GM23248 (cell line): ENCODE data around the gene GAREM2. TPM values are rescaled to one million over a fixed set of nuclear protein-coding genes. Genes with fewer than 3 reads are reported as not detected.

Source experiments
- DNase-seq: peaks from one replicate; pipeline ENCODE4 v3.0.0-alpha.2; 2015
- H2AFZ ChIP-seq: fragments of 200-600 bp; sonication (generic); 2 replicates; pipeline ENCODE4 v1.6.1; 2016; ENCODE audit warnings: antibody characterized with exemption
- H3F3A ChIP-seq: fragments of 200-600 bp; sonication (generic); 2 replicates; pipeline ENCODE4 v1.6.1; 2016; ENCODE audit warnings: mild to moderate bottlenecking, antibody characterized with exemption, mixed run types; ENCODE audit not compliant: insufficient read depth
- H3K27ac ChIP-seq: fragments of 200-600 bp; sonication (generic); 2 replicates; pipeline ENCODE4 v1.5.1; 2016; ENCODE audit warnings: mild to moderate bottlenecking
- H3K27me3 ChIP-seq: fragments of 200-600 bp; sonication (generic); replicated peaks from 2 replicates; pipeline ENCODE4 v1.6.1; 2016; ENCODE audit warnings: mild to moderate bottlenecking; ENCODE audit not compliant: insufficient read depth
- H3K36me3 ChIP-seq: fragments of 200-600 bp; sonication (generic); 2 replicates; pipeline ENCODE4 v1.6.1; 2016; ENCODE audit warnings: low read depth, mild to moderate bottlenecking
- H3K4me1 ChIP-seq: fragments of 200-600 bp; sonication (generic); 2 replicates; pipeline ENCODE4 v1.6.1; 2016; ENCODE audit warnings: mild to moderate bottlenecking; ENCODE audit not compliant: insufficient read depth
- H3K4me2 ChIP-seq: fragments of 200-600 bp; sonication (generic); one replicate; pipeline ENCODE4 v1.6.1; 2016; ENCODE audit warnings: mild to moderate bottlenecking; ENCODE audit not compliant: unreplicated experiment
- H3K4me3 ChIP-seq: fragments of 200-600 bp; sonication (generic); 2 replicates; pipeline ENCODE4 v1.5.1; 2016; ENCODE audit warnings: mild to moderate bottlenecking
- H3K79me2 ChIP-seq: fragments of 200-600 bp; sonication (generic); 2 replicates; pipeline ENCODE4 v1.6.1; 2016; ENCODE audit warnings: mild to moderate bottlenecking; ENCODE audit not compliant: insufficient read depth
- H3K9ac ChIP-seq: fragments of 200-600 bp; sonication (generic); 2 replicates; pipeline ENCODE4 v1.6.1; 2016; ENCODE audit warnings: mild to moderate bottlenecking
- H3K9me2 ChIP-seq: fragments of 200-600 bp; sonication (generic); 2 replicates; pipeline ENCODE4 v1.6.1; 2016; ENCODE audit warnings: mixed run types, mild to moderate bottlenecking, moderate library complexity; ENCODE audit not compliant: insufficient read depth
- H3K9me3 ChIP-seq: fragments of 200-600 bp; sonication (generic); one replicate; pipeline ENCODE4 v1.6.1; 2017; ENCODE audit warnings: low read depth
- H4K20me1 ChIP-seq: fragments of 200-600 bp; sonication (generic); 2 replicates; pipeline ENCODE4 v1.6.0; 2016; ENCODE audit not compliant: insufficient read depth
- EZH2 ChIP-seq: fragments of 200-600 bp; sonication (generic); IDR thresholded peaks from 2 replicates; pipeline ENCODE4 v1.6.1; 2018; ENCODE audit warnings: antibody characterized with exemption, mild to moderate bottlenecking; ENCODE audit not compliant: insufficient read depth, poor library complexity, severe bottlenecking
- EZH2phosphoT487 ChIP-seq: fragments of 200-600 bp; sonication (generic); IDR thresholded peaks from 2 replicates; pipeline ENCODE4 v1.6.1; 2018; ENCODE audit warnings: antibody characterized with exemption, moderate library complexity, mild to moderate bottlenecking, low read depth; ENCODE audit not compliant: insufficient read depth
- WGBS, 2 experiments: methylation state at CpG; one replicate each; pipeline ENCODE4 v1.1.6; 2015 to 2017; ENCODE audit warnings: low lambda C conversion rate in 2 of 2, low coverage in 1 of 2; ENCODE audit errors: missing lambda C conversion rate in 2 of 2; 5-methylcytosine and 5-hydroxymethylcytosine counted together
- in situ Hi-C: fragments of 300-500 bp; cut with MboI; formaldehyde crosslinking; loops from 2 replicates; pipeline ENCODE4 v1.15.0; 2020
- polyA plus RNA-seq: library from polyadenylated mRNA; unstranded; fragments of >200 nt; fragmentation: Nextera tagmentation; extraction: Ambion mirVana; gene quantifications from 2 replicates; pipeline ENCODE4 v1.2.1, GENCODE V29; 2016
- total RNA-seq: library from RNA; depleted of rRNA; stranded (reverse); fragments of >200 nt; shearing (Covaris generic); gene quantifications from 2 replicates; pipeline ENCODE4 v1.2.3, GENCODE V29; 2014

GAREM2 gene
- total and polyA plus RNA-seq, 2 experiments from 2014 or later: 2.5 to 5.9 TPM

DNA sequence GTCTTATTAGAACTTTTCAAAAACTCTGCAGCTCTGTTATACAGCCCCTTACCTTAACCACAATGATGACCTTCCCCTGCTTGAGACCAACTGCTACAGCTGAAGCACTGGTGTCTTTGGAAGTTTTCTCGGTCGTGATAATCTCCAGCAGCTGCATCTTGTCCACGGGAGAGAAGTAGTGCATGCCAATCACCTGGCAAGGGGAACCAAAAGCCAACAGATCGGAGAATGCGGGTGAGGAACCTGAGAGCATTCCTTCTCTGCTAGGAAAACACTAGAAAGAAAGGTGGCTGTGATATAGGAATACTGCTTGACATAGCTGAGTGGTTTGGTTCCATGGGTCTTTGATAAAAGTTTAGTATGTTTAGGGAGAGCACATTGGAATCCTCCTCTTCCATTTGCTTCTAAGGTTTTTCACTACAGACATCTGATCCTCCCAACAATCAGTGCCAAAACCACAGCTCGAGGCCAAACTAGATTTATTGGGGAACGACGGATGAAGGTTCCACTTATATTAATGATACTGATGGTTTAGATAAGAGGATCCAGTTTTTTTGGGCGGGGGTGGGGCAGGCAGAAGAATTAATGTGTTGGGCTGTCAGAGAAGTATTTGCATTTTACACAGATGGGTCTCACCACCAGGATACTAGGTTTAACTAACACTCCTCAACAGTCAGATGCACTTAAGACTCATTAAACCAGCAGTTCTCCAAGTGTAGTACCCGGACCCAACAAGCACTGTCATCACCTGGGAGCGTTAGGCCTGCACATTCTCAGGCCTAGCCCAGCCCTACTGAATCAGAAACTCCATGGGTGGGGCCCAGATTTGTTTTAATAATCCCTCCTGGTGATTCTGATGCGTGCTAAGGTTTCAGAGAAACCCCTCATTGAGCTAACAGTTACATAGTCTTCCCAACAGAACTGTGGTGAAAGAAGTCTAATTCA lies 22.4 kb downstream of the GAREM2 start:
- no peaks in the 10 kb centered on the region for H3K4me1 ChIP-seq
- H3K9me3 ChIP-seq: no peaks in the 10 kb centered on the region
- H3F3A ChIP-seq: no peaks in the 10 kb centered on the region
- H2AFZ ChIP-seq: no peak overlapping the region
- no peaks in the 10 kb centered on the region for H3K27me3 ChIP-seq
- no peaks in the 10 kb centered on the region for H4K20me1 ChIP-seq
- in situ Hi-C loops: no loop called here
- H3K9me2 ChIP-seq: no peaks in the 10 kb centered on the region
- no peak overlapping the region for H3K4me2 ChIP-seq
- no peak overlapping the region for H3K4me3 ChIP-seq
- WGBS, 2 experiments: 65 to 70% methylated on average over 12 of the region's 12 CpGs
- TF ChIP-seq EZH2 (no peak), EZH2phosphoT487 (no peak)
- peaks cover 35% of the 10 kb centered on the region for H3K36me3 ChIP-seq
- no peak overlapping the region for H3K27ac ChIP-seq
- no peaks in the 10 kb centered on the region for H3K79me2 ChIP-seq
- no peak for DNase-seq
- H3K9ac ChIP-seq: no peak overlapping the region

DNA sequence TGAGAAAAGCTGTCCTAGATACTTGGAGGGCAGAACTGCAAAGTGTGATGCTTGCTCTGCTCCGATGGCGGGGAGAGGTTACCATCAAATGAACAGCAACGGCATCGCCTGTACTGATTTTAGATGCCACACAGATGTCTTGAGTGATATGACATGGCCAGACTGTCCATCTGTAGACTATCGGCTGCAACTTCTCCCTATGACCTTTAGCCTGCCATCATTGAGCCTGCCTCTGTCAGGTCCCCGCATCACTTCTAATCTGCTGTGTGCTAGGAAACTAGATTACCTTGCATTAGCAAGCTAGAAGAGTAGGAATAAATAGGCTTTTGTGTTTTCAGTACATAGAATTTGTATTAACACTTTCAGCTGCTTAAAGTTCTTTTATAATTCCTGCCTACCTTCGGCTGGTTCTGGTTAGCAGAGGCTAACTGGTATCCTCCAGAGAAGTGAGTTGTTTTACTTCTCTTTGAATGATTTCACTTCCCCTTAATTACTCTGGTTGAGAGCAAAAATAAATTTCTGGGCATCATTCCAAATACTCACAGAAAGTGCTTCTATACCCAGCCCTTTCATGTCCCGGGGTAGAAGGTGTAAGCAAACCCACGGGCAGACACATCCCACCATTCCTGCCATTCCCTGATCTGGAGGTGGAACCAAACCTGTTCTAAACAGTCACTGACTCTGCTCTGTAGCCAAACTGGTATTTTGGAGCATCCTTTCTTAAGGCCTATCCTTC lies 24.0 kb downstream of the GAREM2 start:
- Histone ChIP-seq H4K20me1 (no peaks in the 10 kb centered on the region), H3K27ac (no peak overlapping the region), H3K27me3 (no peaks in the 10 kb centered on the region), H3K9me2 (no peaks in the 10 kb centered on the region), H3K4me1 (no peaks in the 10 kb centered on the region), H3K4me3 (no peak overlapping the region), H3K79me2 (no peaks in the 10 kb centered on the region), H2AFZ (no peak overlapping the region), H3F3A (no peaks in the 10 kb centered on the region), H3K9ac (no peak overlapping the region), H3K9me3 (no peaks in the 10 kb centered on the region), H3K36me3 (peaks cover 41% of the 10 kb centered on the region), H3K4me2 (no peak overlapping the region)
- TF ChIP-seq EZH2: no peak
- no peak for TF ChIP-seq EZH2phosphoT487
- 84 to 89% methylated on average over 9 of the region's 9 CpGs for WGBS, 2 experiments
- in situ Hi-C loops: no loop called here
- no peak for DNase-seq

DNA sequence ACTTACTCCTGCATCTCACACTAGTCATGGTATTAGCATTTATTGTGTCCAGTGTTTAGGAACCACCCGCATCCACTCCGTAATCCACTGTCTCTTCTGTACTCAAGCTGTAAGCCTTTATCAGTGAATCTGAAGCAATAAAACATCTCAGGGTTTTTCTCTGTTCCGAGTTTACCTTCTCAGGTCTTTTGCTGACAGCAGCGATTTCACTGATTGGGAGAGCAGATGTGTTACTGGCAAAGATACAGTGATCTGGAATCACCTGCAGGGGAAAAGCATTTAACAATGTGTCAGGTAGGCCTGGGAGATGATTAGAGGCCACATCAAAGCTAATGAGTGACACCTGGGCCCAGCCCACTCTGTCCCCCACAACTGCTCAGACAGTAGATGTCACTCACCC lies 24.6 kb downstream of the GAREM2 start:
- Histone ChIP-seq H3K4me2 (no peak overlapping the region), H3K9me3 (no peaks in the 10 kb centered on the region), H4K20me1 (no peaks in the 10 kb centered on the region), H3K27me3 (no peaks in the 10 kb centered on the region), H3F3A (no peaks in the 10 kb centered on the region), H3K4me3 (no peak overlapping the region), H2AFZ (no peak overlapping the region), H3K27ac (no peak overlapping the region), H3K4me1 (no peaks in the 10 kb centered on the region), H3K36me3 (peaks cover 47% of the 10 kb centered on the region), H3K9me2 (no peaks in the 10 kb centered on the region), H3K79me2 (no peaks in the 10 kb centered on the region), H3K9ac (no peak overlapping the region)
- WGBS, 2 experiments: 89 to 92% methylated on average over 4 of the region's 4 CpGs
- TF ChIP-seq EZH2: no peak
- no peak for TF ChIP-seq EZH2phosphoT487
- in situ Hi-C loops: no loop called here
- DNase-seq: no peak

DNA sequence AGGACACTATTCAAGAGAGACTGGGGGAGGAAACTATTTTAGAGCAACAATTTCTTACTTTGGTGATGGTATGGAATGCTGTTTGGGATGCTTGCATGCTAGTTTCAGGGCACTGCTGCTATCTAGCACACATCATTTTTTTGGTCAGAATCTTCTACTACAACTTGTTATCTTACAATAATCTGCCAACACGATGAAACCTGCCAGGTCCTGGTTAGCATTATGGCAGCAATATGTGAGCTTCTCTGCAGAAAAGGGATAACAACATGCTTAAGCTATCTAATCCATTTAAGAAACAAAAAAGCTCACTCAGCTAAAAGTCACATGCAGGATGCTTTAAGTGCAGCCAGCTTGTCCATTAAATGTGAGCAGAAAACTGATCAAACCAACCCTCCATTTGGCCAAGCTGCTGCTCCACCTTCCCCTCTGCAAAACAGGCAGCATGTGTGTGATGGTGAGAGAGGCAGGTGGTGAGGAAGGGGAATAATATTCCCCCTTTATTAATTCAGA lies 30.1 kb downstream of the GAREM2 start:
- Histone ChIP-seq H2AFZ (no peak overlapping the region), H3K4me3 (no peak overlapping the region), H3K9me2 (no peaks in the 10 kb centered on the region), H3K4me1 (no peaks in the 10 kb centered on the region), H3K27me3 (no peaks in the 10 kb centered on the region), H3F3A (no peaks in the 10 kb centered on the region), H3K4me2 (no peak overlapping the region), H3K79me2 (no peaks in the 10 kb centered on the region), H3K27ac (no peak overlapping the region), H3K9me3 (no peaks in the 10 kb centered on the region), H4K20me1 (no peaks in the 10 kb centered on the region), H3K9ac (no peak overlapping the region), H3K36me3 (peaks cover 44% of the 10 kb centered on the region)
- TF ChIP-seq EZH2phosphoT487 (no peak), EZH2 (no peak)
- 42 to 51% methylated on average over 1 of the region's 1 CpG for WGBS, 2 experiments
- DNase-seq: no peak
- in situ Hi-C loops: no loop called here
